GM23338 (cell line): Measurements from ENCODE around the gene PTPRJ. TPM values are rescaled to one million over a fixed set of nuclear protein-coding genes. Genes with fewer than 3 reads are reported as not detected.
"Not testable (repeated sequence)": the region's sequence is repeated elsewhere in the genome, so short reads cannot be mapped to it uniquely, and the experiment has no call there.

ENCODE experiments used
- ATAC-seq: fragments of 200-7000 bp; cut with Tn5 transposase; 3 replicates; pipeline ENCODE4 v1.9.1; 2020
- DNase-seq: peaks from one replicate; pipeline ENCODE4 v3.0.0-alpha.2; 2015; ENCODE audit warnings: low spot score
- H2AFZ ChIP-seq: fragments of 200-600 bp; sonication (generic); 2 replicates; pipeline ENCODE4 v1.8.0; 2016; ENCODE audit warnings: antibody characterized with exemption, mild to moderate bottlenecking, moderate library complexity
- H3F3A ChIP-seq: fragments of 200-600 bp; sonication (generic); replicated peaks from 2 replicates; pipeline ENCODE4 v1.8.0; 2017; ENCODE audit warnings: antibody characterized with exemption, mixed run types, low read depth
- H3K27ac ChIP-seq: fragments of 200-600 bp; sonication (generic); 2 replicates; pipeline ENCODE4 v1.6.1; 2016; ENCODE audit warnings: low read depth
- H3K27me3 ChIP-seq: fragments of 200-600 bp; sonication (generic); 2 replicates; pipeline ENCODE4 v1.8.0; 2016; ENCODE audit warnings: mild to moderate bottlenecking, mixed run types, moderate library complexity; ENCODE audit not compliant: insufficient read depth
- H3K36me3 ChIP-seq: fragments of 200-600 bp; sonication (generic); 2 replicates; pipeline ENCODE4 v1.8.0; 2016; ENCODE audit warnings: mild to moderate bottlenecking; ENCODE audit not compliant: insufficient read depth
- H3K4me1 ChIP-seq: fragments of 200-600 bp; sonication (generic); 2 replicates; pipeline ENCODE4 v1.8.0; 2016; ENCODE audit warnings: mild to moderate bottlenecking, moderate library complexity; ENCODE audit not compliant: insufficient read depth
- H3K4me2 ChIP-seq: fragments of 200-600 bp; sonication (generic); 2 replicates; pipeline ENCODE4 v1.7.1; 2017; ENCODE audit warnings: mixed run types
- H3K4me3 ChIP-seq: fragments of 200-600 bp; sonication (generic); 2 replicates; pipeline ENCODE4 v1.6.1; 2016; ENCODE audit warnings: mixed run types
- H3K79me2 ChIP-seq: fragments of 200-600 bp; sonication (generic); replicated peaks from 2 replicates; pipeline ENCODE4 v1.8.0; 2017; ENCODE audit warnings: mild to moderate bottlenecking; ENCODE audit not compliant: insufficient read depth
- H3K9me2 ChIP-seq: fragments of 200-600 bp; sonication (generic); 2 replicates; pipeline ENCODE4 v1.8.0; 2017; ENCODE audit not compliant: insufficient read depth
- H4K20me1 ChIP-seq: fragments of 200-600 bp; sonication (generic); replicated peaks from 2 replicates; pipeline ENCODE4 v1.8.0; 2017; ENCODE audit warnings: mild to moderate bottlenecking; ENCODE audit not compliant: insufficient read depth
- H3K27ac Mint-ChIP-seq: 2 replicates; pipeline ENCODE4 v1.8.0; 2020; ENCODE audit warnings: inconsistent platforms, mild to moderate bottlenecking, moderate library complexity, mixed read lengths
- H3K27me3 Mint-ChIP-seq: 3 replicates; pipeline ENCODE4 v1.8.0; 2022; ENCODE audit warnings: low read depth, mild to moderate bottlenecking, moderate library complexity, mixed read lengths, inconsistent platforms; ENCODE audit not compliant: insufficient read depth, poor library complexity
- H3K36me3 Mint-ChIP-seq: 3 replicates; pipeline ENCODE4 v1.8.0; 2021; ENCODE audit warnings: low read depth, mild to moderate bottlenecking, inconsistent platforms, moderate library complexity, mixed read lengths
- H3K4me1 Mint-ChIP-seq: 3 replicates; pipeline ENCODE4 v1.8.0; 2020; ENCODE audit warnings: mild to moderate bottlenecking, inconsistent platforms, mixed read lengths
- H3K4me3 Mint-ChIP-seq: 3 replicates; pipeline ENCODE4 v1.8.0; 2021; ENCODE audit warnings: moderate library complexity, mild to moderate bottlenecking, inconsistent platforms, mixed read lengths
- H3K9me3 Mint-ChIP-seq: 3 replicates; pipeline ENCODE4 v1.8.0; 2020; ENCODE audit warnings: moderate library complexity, mild to moderate bottlenecking, inconsistent platforms, mixed read lengths
- CTCF ChIP-seq, 2 experiments: fragments of 200-600 bp in 1 of 2; sonication (generic) in 1 of 2; conservative IDR thresholded peaks; 2 replicates each; pipeline versions ENCODE4 v1.5.1 to v1.6.1; 2016 to 2017; ENCODE audit warnings: antibody characterized with exemption in 2 of 2, low read depth in 2 of 2, mild to moderate bottlenecking in 2 of 2, moderate library complexity in 1 of 2
- ETS1 ChIP-seq: IDR thresholded peaks from 2 replicates; pipeline ENCODE4 v1.6.1; 2016; ENCODE audit warnings: antibody characterized with exemption
- EZH2 ChIP-seq: fragments of 200-600 bp; sonication (generic); IDR thresholded peaks from one replicate; pipeline ENCODE4 v1.8.0; 2017; ENCODE audit warnings: antibody characterized with exemption, mild to moderate bottlenecking, low read depth; ENCODE audit not compliant: unreplicated experiment
- EZH2phosphoT487 ChIP-seq: fragments of 200-600 bp; sonication (generic); IDR thresholded peaks from one replicate; pipeline ENCODE4 v1.8.1; 2018; ENCODE audit warnings: antibody characterized with exemption; ENCODE audit not compliant: unreplicated experiment
- JUNB ChIP-seq: IDR thresholded peaks from one replicate; pipeline ENCODE4 v1.6.1; 2016; ENCODE audit warnings: antibody characterized with exemption; ENCODE audit not compliant: unreplicated experiment
- NANOG ChIP-seq: IDR thresholded peaks from 2 replicates; pipeline ENCODE4 v1.6.1; 2016; ENCODE audit warnings: antibody characterized with exemption, borderline replicate concordance
- REST ChIP-seq: IDR thresholded peaks from one replicate; pipeline ENCODE4 v1.6.1; 2018; ENCODE audit warnings: antibody characterized with exemption; ENCODE audit not compliant: unreplicated experiment
- ZNF114 ChIP-seq: fragments of 250-450 bp; sonication (Bioruptor Pico); IDR thresholded peaks from 2 replicates; pipeline ENCODE4 v1.5.0; 2020; ENCODE audit warnings: mild to moderate bottlenecking, moderate library complexity
- ZNF462 ChIP-seq: fragments of 250-450 bp; sonication (Bioruptor Pico); IDR thresholded peaks from 2 replicates; pipeline ENCODE4 v1.5.0; 2020; ENCODE audit warnings: mild to moderate bottlenecking, moderate library complexity
- polyA plus RNA-seq: library from polyadenylated mRNA; unstranded; fragments of >200 nt; fragmentation: Nextera tagmentation; extraction: Ambion mirVana; gene quantifications from 2 replicates; pipeline ENCODE4 v1.2.1, GENCODE V29; 2016
- total RNA-seq: library from RNA; depleted of rRNA; stranded (reverse); fragments of >200 nt; shearing (Covaris generic); gene quantifications from 2 replicates; pipeline ENCODE4 v1.2.3, GENCODE V29; 2014

The PTPRJ gene
- total and polyA plus RNA-seq, 2 experiments from 2014 or later, result 4.2 to 16.0 TPM

- not testable (repeated sequence) for H3K9me2 ChIP-seq, H3K9me3 Mint-ChIP-seq, H3K4me3 Mint-ChIP-seq, H3K27ac Mint-ChIP-seq, H4K20me1 ChIP-seq, H3K4me2 ChIP-seq, H3K79me2 ChIP-seq, ATAC-seq, H2AFZ ChIP-seq, H3K4me1 ChIP-seq, H3F3A ChIP-seq, H3K36me3 ChIP-seq, H3K4me1 Mint-ChIP-seq, DNase-seq, H3K4me3 ChIP-seq, H3K27me3 Mint-ChIP-seq, H3K27me3 ChIP-seq, H3K27ac ChIP-seq
- H3K36me3 Mint-ChIP-seq, result peaks cover 24% of the 10 kb centered on the region
Observed at GRCh38 chr11:48139896-48140295, 159.5 kb downstream of the PTPRJ start.

GRCh38 chr11:48141475-48142122, 161.2 kb downstream of the PTPRJ start:
- peaks cover 3% of the 10 kb centered on the region; the same call in 1 of the 2 replicates for H3K36me3 ChIP-seq
- no peaks in the 10 kb centered on the region for H3K9me3 Mint-ChIP-seq
- H3K36me3 Mint-ChIP-seq, result peaks cover 28% of the 10 kb centered on the region
- peaks cover 9% of the 10 kb centered on the region for H3K27me3 Mint-ChIP-seq
- no peak overlapping the region for H3K4me3 ChIP-seq
- no peaks in the 10 kb centered on the region for H3K9me2 ChIP-seq
- H3K27ac Mint-ChIP-seq, result no peak overlapping the region
- H3K27ac ChIP-seq, result no peak overlapping the region
- DNase-seq, result no peak
- H3K4me1 ChIP-seq, result no peaks in the 10 kb centered on the region
- H4K20me1 ChIP-seq, result no peaks in the 10 kb centered on the region
- no peak overlapping the region for H3K4me3 Mint-ChIP-seq
- H3K4me1 Mint-ChIP-seq, result no peaks in the 10 kb centered on the region
- no peaks in the 10 kb centered on the region for H3K27me3 ChIP-seq
- no peaks in the 10 kb centered on the region for H3K79me2 ChIP-seq
- no peaks in the 10 kb centered on the region for H3F3A ChIP-seq
- ATAC-seq, result no peak
- H3K4me2 ChIP-seq, result no peak overlapping the region
- no peak overlapping the region for H2AFZ ChIP-seq
- no peak for TF ChIP-seq ZNF114
- TF ChIP-seq REST, result no peak
- TF ChIP-seq NANOG, result no peak
- TF ChIP-seq EZH2phosphoT487, result no peak
- no peak for TF ChIP-seq EZH2
- TF ChIP-seq ETS1, result no peak
- TF ChIP-seq ZNF462, result no peak
- TF ChIP-seq CTCF (conservative IDR thresholded peaks at IDR 0.05; ENCODE audit: low read depth in 2 of 2), result no peak
- TF ChIP-seq JUNB, result no peak
